Spleen (tissue), 11 donors: ENCODE results near the gene DLGAP3. TPM values are rescaled to one million over a fixed set of nuclear protein-coding genes. Genes with fewer than 3 reads are reported as not detected.

Source experiments
- DNase-seq: peaks from one replicate; pipeline ENCODE4 v3.0.0-alpha.2; 2020
- H3K27ac ChIP-seq, 8 donors: fragments of 200-600 bp; sonication (generic) in 7 of 8; 1 replicate in 4 of 8; 2 replicates in 4 of 8; pipeline versions ENCODE4 v1.5.0 to v1.8.0; 2016 to 2021; ENCODE audit warnings: inconsistent platforms in 4 of 8, mild to moderate bottlenecking in 4 of 8, moderate library complexity in 1 of 8
- H3K27me3 ChIP-seq, 7 donors: fragments of 200-600 bp; sonication (generic) in 6 of 7; replicated peaks in 1 of 7; 1 replicate in 4 of 7; 2 replicates in 3 of 7; pipeline versions ENCODE4 v1.5.0 to v1.8.0; 2016 to 2021; ENCODE audit warnings: inconsistent platforms in 3 of 7, mild to moderate bottlenecking in 1 of 7
- H3K36me3 ChIP-seq, 6 donors: fragments of 200-600 bp; sonication (generic) in 5 of 6; 1 replicate in 4 of 6; 2 replicates in 2 of 6; pipeline versions ENCODE4 v1.5.0 to v1.8.0; 2016 to 2021; ENCODE audit warnings: inconsistent platforms in 2 of 6
- H3K4me1 ChIP-seq, 6 donors: fragments of 200-600 bp; sonication (generic) in 5 of 6; 1 replicate in 3 of 6; 2 replicates in 3 of 6; pipeline versions ENCODE4 v1.5.0 to v1.8.0; 2016 to 2021; ENCODE audit warnings: inconsistent platforms in 3 of 6
- H3K4me3 ChIP-seq, 8 donors: fragments of 200-600 bp; sonication (generic) in 7 of 8; 1 replicate in 4 of 8; 2 replicates in 4 of 8; pipeline versions ENCODE4 v1.5.0 to v1.8.0; 2016 to 2021; ENCODE audit warnings: inconsistent platforms in 4 of 8, mild to moderate bottlenecking in 4 of 8, moderate library complexity in 2 of 8
- H3K9me3 ChIP-seq, 8 donors: fragments of 200-600 bp; sonication (generic) in 7 of 8; 1 replicate in 4 of 8; 2 replicates in 4 of 8; pipeline versions ENCODE4 v1.5.0 to v1.8.0; 2016 to 2021; ENCODE audit warnings: inconsistent platforms in 4 of 8
- CTCF ChIP-seq, 11 experiments: fragments of 200-600 bp in 7 of 11; fragments of 450-650 bp in 4 of 11; sonication (generic) in 4 of 11; IDR thresholded peaks in 8 of 11; conservative IDR thresholded peaks in 3 of 11; 1 replicate in 7 of 11; 2 replicates in 4 of 11; pipeline versions ENCODE4 v1.4.0 to v1.8.0; 2016 to 2021; ENCODE audit warnings: antibody characterized with exemption in 11 of 11, inconsistent platforms in 4 of 11, mild to moderate bottlenecking in 1 of 11
- POLR2A ChIP-seq, 3 donors: fragments of 450-650 bp; IDR thresholded peaks; one replicate each; pipeline ENCODE4 v1.5.1; 2017; ENCODE audit warnings: antibody characterized with exemption in 3 of 3, mild to moderate bottlenecking in 1 of 3
- POLR2AphosphoS5 ChIP-seq, 3 donors: sonication (generic); formaldehyde crosslinking; IDR thresholded peaks; one replicate each; pipeline ENCODE4 v1.5.1; 2017; ENCODE audit warnings: antibody characterized with exemption in 3 of 3
- WGBS, 5 donors: extraction: QIAGEN DNeasy Blood & Tissue Kit in 3 of 5; methylation state at CpG; one replicate each; pipeline versions ENCODE4 v1.1.5 to v1.1.7; 2013 to 2018; 5-methylcytosine and 5-hydroxymethylcytosine counted together
- intact Hi-C: fragments of 100-400 bp; cut with DNase I; formaldehyde crosslinking; loops from one replicate; pipeline ENCODE4 v1.15.0; 2023; ENCODE audit warnings: low total_unique reads
- polyA plus RNA-seq, 3 donors: library from polyadenylated mRNA; stranded (reverse); fragments of 200-250 nt; gene quantifications; one replicate each; pipeline ENCODE4 v1.2.1, GENCODE V29; 2013
- total RNA-seq, 7 donors: library from RNA; depleted of rRNA in 3 of 7; stranded (reverse); fragments of >200 nt in 3 of 7; fragmentation: NEBNext Ultra II Directional in 4 of 7; extraction: Animal tissue kit (Norgen Biotek cat#: 25700) in 4 of 7; gene quantifications; one replicate each; pipeline versions ENCODE4 v1.1.0 to v1.2.1, GENCODE V29; 2016 to 2021
- donor health status: healthy with polysubstance abuse.
- donor health status: DM: no; HTN: no; CAD: no; lungs with moderate emphysema.
- donor health status: DM: no; HTN: no; CAD: no.
- donor health status: Bipolar disorder and iron deficiency.
- donor health status: healthy.
- donor health status: DM: no; HTN: no; CAD: no.
- donor health status: DM: yes; HTN: yes; CAD: no.

The DLGAP3 gene
- total and polyA plus RNA-seq, 10 donors: 0.54 to 4.3 (median 1.9) TPM

GRCh38 chr1:34930702-34931071, 1.2 kb upstream of the DLGAP3 start:
- Histone ChIP-seq H3K4me1 (peaks cover 4 to 22% (median 17%) of the 10 kb centered on the region in 6 donors), H3K4me3 (no peak overlapping the region), H3K9me3 (no peaks in the 10 kb centered on the region), H3K27ac (no peak overlapping the region), H3K36me3 (no peaks in the 10 kb centered on the region), H3K27me3 (peaks cover 4 to 60% (median 53%) of the 10 kb centered on the region in 7 donors)
- no peak for DNase-seq
- 24 to 30% (median 27%) methylated on average over 5 of the region's 5 CpGs for WGBS, 5 donors
- intact Hi-C loops: no loop called here
- TF ChIP-seq POLR2AphosphoS5 (IDR thresholded peaks at IDR 0.05): no peak
- no peak for TF ChIP-seq POLR2A (IDR thresholded peaks at IDR 0.05)
- no peak for TF ChIP-seq CTCF (IDR thresholded peaks at IDR 0.05 in 8 of 11, conservative IDR thresholded peaks at IDR 0.05 in 3 of 11)

- Histone ChIP-seq H3K9me3 (no peaks in the 10 kb centered on the region), H3K36me3 (no peaks in the 10 kb centered on the region), H3K4me3 (peak overlapping the region; percentile 34 to 76 (median 44)), H3K27ac (no peak overlapping the region), H3K4me1 (peaks cover 4 to 23% (median 17%) of the 10 kb centered on the region in 6 donors), H3K27me3 (peaks cover 4 to 65% (median 56%) of the 10 kb centered on the region in 7 donors)
- TF ChIP-seq CTCF (IDR thresholded peaks at IDR 0.05 in 8 of 11, conservative IDR thresholded peaks at IDR 0.05 in 3 of 11): no peak
- TF ChIP-seq POLR2AphosphoS5 (IDR thresholded peaks at IDR 0.05): no peak
- TF ChIP-seq POLR2A (IDR thresholded peaks at IDR 0.05): no peak
- no peak for DNase-seq
- intact Hi-C loops: no loop called here
- WGBS, 5 donors: 2 to 8% (median 3%) methylated on average over 34 to 61 of the region's 61 CpGs
Observed at GRCh38 chr1:34929853-34930701, 627 bp upstream of the DLGAP3 start.

DNA sequence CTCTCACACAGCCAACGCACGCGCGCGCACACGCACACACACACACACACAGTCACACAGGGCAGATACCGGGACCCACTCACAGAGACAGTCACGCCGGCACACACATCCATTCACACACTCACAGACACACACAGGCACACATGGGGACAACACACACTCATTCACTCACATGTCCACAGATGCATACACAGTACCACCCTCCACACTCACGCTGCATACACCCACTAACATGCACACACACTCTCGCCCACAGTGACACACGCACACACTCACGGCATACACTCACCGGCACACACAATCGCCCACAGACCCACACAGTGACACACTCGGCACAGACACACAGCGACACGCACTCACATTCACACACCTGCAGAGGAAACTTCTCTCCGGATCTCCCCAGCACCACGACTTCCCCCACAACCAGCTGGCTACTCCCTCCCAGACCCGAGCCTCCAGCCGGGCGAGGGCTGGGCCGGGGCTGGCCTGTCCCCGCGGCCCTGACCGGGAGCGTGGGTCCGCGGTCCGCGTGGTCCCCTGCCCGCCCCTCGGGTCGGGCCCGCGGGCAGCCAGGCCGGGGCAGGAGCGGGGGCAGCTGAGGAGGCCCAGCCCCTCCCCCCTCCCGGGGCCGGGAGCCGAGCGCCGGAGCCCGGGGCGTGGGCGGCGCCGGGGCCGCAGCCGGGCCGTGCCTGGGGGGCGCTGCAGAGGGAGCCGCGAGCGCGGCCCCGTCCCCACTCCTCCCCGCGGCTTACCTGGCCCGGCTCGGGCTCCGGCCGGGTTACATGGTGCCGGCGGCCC, 552 bp downstream of the DLGAP3 start:
- no peak for DNase-seq
- 5 to 17% (median 9%) methylated on average over 19 to 66 of the region's 66 CpGs for WGBS, 5 donors
- peak overlapping the region; percentile 21 to 76 (median 44) for H3K4me3 ChIP-seq
- H3K4me1 ChIP-seq: peaks cover 4 to 29% (median 17%) of the 10 kb centered on the region in 6 donors
- intact Hi-C loops: no loop called here
- no peak overlapping the region for H3K27ac ChIP-seq
- H3K9me3 ChIP-seq: no peaks in the 10 kb centered on the region
- TF ChIP-seq POLR2AphosphoS5 (IDR thresholded peaks at IDR 0.05) (peak in 2 of 3 donors; percentile 6 to 28), CTCF (IDR thresholded peaks at IDR 0.05 in 8 of 11, conservative IDR thresholded peaks at IDR 0.05 in 3 of 11) (no peak), POLR2A (IDR thresholded peaks at IDR 0.05) (no peak)
- H3K27me3 ChIP-seq: peaks cover 4 to 77% (median 56%) of the 10 kb centered on the region in 7 donors
- H3K36me3 ChIP-seq: no peaks in the 10 kb centered on the region
